GM12891 (cell line): ENCODE measurements around the gene CTDSPL.
"Not testable (repeated sequence)": the region's sequence is repeated elsewhere in the genome, so short reads cannot be mapped to it uniquely, and the experiment has no call there.

Source experiments
- DNase-seq: peaks from one replicate; pipeline ENCODE4 v3.0.0; 2011; ENCODE audit warnings: low spot score; ENCODE audit not compliant: insufficient read length
- FAIRE-seq: peaks from 2 replicates; lab custom pipeline; 2011; peaks lifted over from hg19 to GRCh38; lab: Jason Lieb, UNC
- PAX5 ChIP-seq: IDR thresholded peaks from 2 replicates; pipeline ENCODE4 v1.6.1; 2011; ENCODE audit warnings: low read length, moderate library complexity, mild to moderate bottlenecking; ENCODE audit not compliant: insufficient read depth, severe bottlenecking
- POLR2A ChIP-seq: IDR thresholded peaks from 2 replicates; pipeline ENCODE4 v1.6.1; 2011; ENCODE audit warnings: low read depth, low read length, control low read depth
- POLR2AphosphoS5 ChIP-seq: IDR thresholded peaks from 2 replicates; pipeline ENCODE4 v1.6.1; 2011; ENCODE audit warnings: low read depth, low read length, control low read depth
- POU2F2 ChIP-seq: IDR thresholded peaks from 2 replicates; pipeline ENCODE4 v1.6.1; 2011; ENCODE audit warnings: low read depth, mild to moderate bottlenecking, control low read depth, low read length, moderate library complexity
- SPI1 ChIP-seq: IDR thresholded peaks from 2 replicates; pipeline ENCODE4 v1.6.1; 2011; ENCODE audit warnings: low read depth, low read length, control low read depth
- TAF1 ChIP-seq: IDR thresholded peaks from 2 replicates; pipeline ENCODE4 v1.6.1; 2011; ENCODE audit warnings: low read depth, low read length, control low read depth

The CTDSPL gene

GRCh38 chr3:38028621-38029361, 167.1 kb downstream of the CTDSPL start:
- DNase-seq (no peak), FAIRE-seq (no peak)
- TF ChIP-seq POLR2AphosphoS5 (no peak), SPI1 (no peak), POU2F2 (no peak), TAF1 (no peak), PAX5 (no peak), POLR2A (no peak)

- DNase-seq (no peak), FAIRE-seq (no peak)
- TF ChIP-seq TAF1 (no peak), POLR2AphosphoS5 (no peak), POU2F2 (no peak), PAX5 (no peak), SPI1 (no peak), POLR2A (no peak)
Observed at GRCh38 chr3:38029400-38030125, 167.9 kb downstream of the CTDSPL start, which contains the start of gene PLCD1. Gene PLCD1 (minus strand): TSS chr3:38029642. CDS start chr3:38029539, 103 bp downstream.

- TF ChIP-seq SPI1 (no peak), POLR2A (no peak), PAX5 (no peak), POU2F2 (no peak), TAF1 (no peak), POLR2AphosphoS5 (no peak)
- FAIRE-seq (no peak), DNase-seq (no peak)
Observed at GRCh38 chr3:38030126-38031021, 168.7 kb downstream of the CTDSPL start.

GRCh38 chr3:38031022-38031994, 169.6 kb downstream of the CTDSPL start:
- DNase-seq: no peak
- no peak for FAIRE-seq
- TF ChIP-seq PAX5: no peak
- TF ChIP-seq POLR2AphosphoS5: no peak

GRCh38 chr3:38032328-38032865, 170.7 kb downstream of the CTDSPL start:
- TF ChIP-seq SPI1 (no peak), TAF1 (no peak), POLR2AphosphoS5 (no peak), PAX5 (no peak), POU2F2 (no peak), POLR2A (no peak)
- no peak for DNase-seq
- no peak for FAIRE-seq

- not testable (repeated sequence) for DNase-seq, FAIRE-seq
Observed at GRCh38 chr3:38033586-38033985, 171.9 kb downstream of the CTDSPL start.
